ENCODE measurements around the gene DCLRE1B. TPM values are rescaled to one million over a fixed set of nuclear protein-coding genes. Genes with fewer than 3 reads are reported as not detected.

DCLRE1B gene
- total RNA-seq, 1 donor, result 4.7 TPM

GRCh38 chr1:113872219-113872935 lies 32.7 kb upstream of the DCLRE1B start:
- TF ChIP-seq, protein P1, sequence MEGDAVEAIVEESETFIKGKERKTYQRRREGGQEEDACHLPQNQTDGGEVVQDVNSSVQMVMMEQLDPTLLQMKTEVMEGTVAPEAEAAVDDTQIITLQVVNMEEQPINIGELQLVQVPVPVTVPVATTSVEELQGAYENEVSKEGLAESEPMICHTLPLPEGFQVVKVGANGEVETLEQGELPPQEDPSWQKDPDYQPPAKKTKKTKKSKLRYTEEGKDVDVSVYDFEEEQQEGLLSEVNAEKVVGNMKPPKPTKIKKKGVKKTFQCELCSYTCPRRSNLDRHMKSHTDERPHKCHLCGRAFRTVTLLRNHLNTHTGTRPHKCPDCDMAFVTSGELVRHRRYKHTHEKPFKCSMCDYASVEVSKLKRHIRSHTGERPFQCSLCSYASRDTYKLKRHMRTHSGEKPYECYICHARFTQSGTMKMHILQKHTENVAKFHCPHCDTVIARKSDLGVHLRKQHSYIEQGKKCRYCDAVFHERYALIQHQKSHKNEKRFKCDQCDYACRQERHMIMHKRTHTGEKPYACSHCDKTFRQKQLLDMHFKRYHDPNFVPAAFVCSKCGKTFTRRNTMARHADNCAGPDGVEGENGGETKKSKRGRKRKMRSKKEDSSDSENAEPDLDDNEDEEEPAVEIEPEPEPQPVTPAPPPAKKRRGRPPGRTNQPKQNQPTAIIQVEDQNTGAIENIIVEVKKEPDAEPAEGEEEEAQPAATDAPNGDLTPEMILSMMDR (IDR thresholded peaks at IDR 0.05; ENCODE audit: insufficient read depth, low read depth, low read length), result no peak
- DNase-seq (ENCODE audit: low read depth), result no peak
- no peak overlapping the region for H3K4me3 ChIP-seq (ENCODE audit: low read depth, low read length)

GRCh38 chr1:113874012-113874879 lies 30.9 kb upstream of the DCLRE1B start:
- TF ChIP-seq, protein P1 (IDR thresholded peaks at IDR 0.05; ENCODE audit: insufficient read depth, low read depth, low read length), result no peak
- no peak overlapping the region for H3K4me3 ChIP-seq (ENCODE audit: low read depth, low read length)
- no peak for DNase-seq (ENCODE audit: low read depth)

- no peak overlapping the region for H3K4me3 ChIP-seq (ENCODE audit: low read depth, low read length)
- no peak for DNase-seq (ENCODE audit: low read depth)
- TF ChIP-seq, protein P1 (IDR thresholded peaks at IDR 0.05; ENCODE audit: insufficient read depth, low read depth, low read length), result no peak
Observed at GRCh38 chr1:113875714-113876113, 29.4 kb upstream of the DCLRE1B start.

- no peak for DNase-seq (ENCODE audit: low read depth)
- H3K4me3 ChIP-seq (ENCODE audit: low read depth, low read length), result no peak overlapping the region
- TF ChIP-seq, protein P1 (IDR thresholded peaks at IDR 0.05; ENCODE audit: insufficient read depth, low read depth, low read length), result no peak
Observed at GRCh38 chr1:113876176-113876575, 28.9 kb upstream of the DCLRE1B start.

GRCh38 chr1:113879739-113880038 lies 25.4 kb upstream of the DCLRE1B start:
- DNase-seq (ENCODE audit: low read depth), result no peak
- TF ChIP-seq, protein P1 (IDR thresholded peaks at IDR 0.05; ENCODE audit: insufficient read depth, low read depth, low read length), result no peak
- no peak overlapping the region for H3K4me3 ChIP-seq (ENCODE audit: low read depth, low read length)

- DNase-seq (ENCODE audit: low read depth), result no peak
- TF ChIP-seq, protein P1 (IDR thresholded peaks at IDR 0.05; ENCODE audit: insufficient read depth, low read depth, low read length), result no peak
Observed at GRCh38 chr1:113881661-113882060, 23.5 kb upstream of the DCLRE1B start.

More at GRCh38 chr1:113881661-113882060, 23.5 kb upstream of the DCLRE1B start:
- no peak overlapping the region for H3K4me3 ChIP-seq (ENCODE audit: low read depth, low read length)
